Measurements from ENCODE around the gene PSMB7.

DNA sequence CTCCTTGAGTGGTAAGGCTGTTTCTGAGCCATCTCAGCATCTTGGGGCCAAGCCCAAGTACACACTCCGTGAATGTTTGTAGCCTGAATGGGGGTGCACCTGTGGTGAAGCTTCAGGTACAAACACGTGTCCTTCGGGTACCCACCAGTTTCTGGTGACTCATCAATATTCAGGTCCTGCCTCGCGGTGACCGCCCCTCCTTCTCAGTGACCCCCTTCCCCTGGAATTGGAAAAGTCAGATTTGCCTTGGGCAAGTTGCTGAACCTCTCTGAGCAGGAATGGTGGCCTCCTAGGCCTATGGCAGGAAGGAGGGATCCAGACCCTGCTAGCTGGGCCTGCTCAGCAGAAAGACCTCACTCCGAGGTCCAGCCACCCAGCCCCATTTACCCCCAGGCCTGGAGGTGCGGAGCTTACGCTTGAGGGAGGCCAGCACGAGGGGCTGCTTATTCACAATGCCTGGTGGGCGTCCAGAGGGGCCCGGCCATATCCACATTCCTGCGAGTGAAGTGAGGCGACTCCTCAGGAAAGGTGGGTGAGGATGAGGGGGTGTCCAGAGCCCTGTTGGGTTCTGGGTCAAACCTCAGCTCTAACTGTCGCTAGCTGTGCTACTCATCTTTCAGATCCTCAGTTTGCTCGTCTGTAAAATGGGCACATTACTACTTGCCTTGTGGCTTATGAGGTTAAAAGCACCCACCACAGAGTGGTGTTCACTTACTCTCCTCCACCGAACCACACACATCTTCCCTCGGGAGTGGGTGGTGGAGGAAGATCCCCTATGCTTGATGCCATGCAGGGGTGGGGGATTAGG is 42.0 kb upstream of the PSMB7 start:
- TF ChIP-seq, protein P1, sequence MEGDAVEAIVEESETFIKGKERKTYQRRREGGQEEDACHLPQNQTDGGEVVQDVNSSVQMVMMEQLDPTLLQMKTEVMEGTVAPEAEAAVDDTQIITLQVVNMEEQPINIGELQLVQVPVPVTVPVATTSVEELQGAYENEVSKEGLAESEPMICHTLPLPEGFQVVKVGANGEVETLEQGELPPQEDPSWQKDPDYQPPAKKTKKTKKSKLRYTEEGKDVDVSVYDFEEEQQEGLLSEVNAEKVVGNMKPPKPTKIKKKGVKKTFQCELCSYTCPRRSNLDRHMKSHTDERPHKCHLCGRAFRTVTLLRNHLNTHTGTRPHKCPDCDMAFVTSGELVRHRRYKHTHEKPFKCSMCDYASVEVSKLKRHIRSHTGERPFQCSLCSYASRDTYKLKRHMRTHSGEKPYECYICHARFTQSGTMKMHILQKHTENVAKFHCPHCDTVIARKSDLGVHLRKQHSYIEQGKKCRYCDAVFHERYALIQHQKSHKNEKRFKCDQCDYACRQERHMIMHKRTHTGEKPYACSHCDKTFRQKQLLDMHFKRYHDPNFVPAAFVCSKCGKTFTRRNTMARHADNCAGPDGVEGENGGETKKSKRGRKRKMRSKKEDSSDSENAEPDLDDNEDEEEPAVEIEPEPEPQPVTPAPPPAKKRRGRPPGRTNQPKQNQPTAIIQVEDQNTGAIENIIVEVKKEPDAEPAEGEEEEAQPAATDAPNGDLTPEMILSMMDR (IDR thresholded peaks at IDR 0.05; ENCODE audit: low read length), result no peak
- no peak for TF ChIP-seq EZH2 (IDR thresholded peaks at IDR 0.05; ENCODE audit: borderline replicate concordance, low read length)

Data from OCI-LY1 (cell line).